Activated T-cell treated with anti-CD3 and anti-CD28 coated beads, Interleukin-2, amount 50 U/mL, for 1 hour (primary cell): Measurements from ENCODE around the gene C1orf159.
A peak's percentile ranks its signal among the peaks of the same experiment; 100 is the strongest.
"Not testable (repeated sequence)": the region's sequence is repeated elsewhere in the genome, so short reads cannot be mapped to it uniquely, and the experiment has no call there.

Experiments used
- DNase-seq: peaks from one replicate; pipeline ENCODE4 v3.0.0-alpha.2; 2020

C1orf159 gene

DNA sequence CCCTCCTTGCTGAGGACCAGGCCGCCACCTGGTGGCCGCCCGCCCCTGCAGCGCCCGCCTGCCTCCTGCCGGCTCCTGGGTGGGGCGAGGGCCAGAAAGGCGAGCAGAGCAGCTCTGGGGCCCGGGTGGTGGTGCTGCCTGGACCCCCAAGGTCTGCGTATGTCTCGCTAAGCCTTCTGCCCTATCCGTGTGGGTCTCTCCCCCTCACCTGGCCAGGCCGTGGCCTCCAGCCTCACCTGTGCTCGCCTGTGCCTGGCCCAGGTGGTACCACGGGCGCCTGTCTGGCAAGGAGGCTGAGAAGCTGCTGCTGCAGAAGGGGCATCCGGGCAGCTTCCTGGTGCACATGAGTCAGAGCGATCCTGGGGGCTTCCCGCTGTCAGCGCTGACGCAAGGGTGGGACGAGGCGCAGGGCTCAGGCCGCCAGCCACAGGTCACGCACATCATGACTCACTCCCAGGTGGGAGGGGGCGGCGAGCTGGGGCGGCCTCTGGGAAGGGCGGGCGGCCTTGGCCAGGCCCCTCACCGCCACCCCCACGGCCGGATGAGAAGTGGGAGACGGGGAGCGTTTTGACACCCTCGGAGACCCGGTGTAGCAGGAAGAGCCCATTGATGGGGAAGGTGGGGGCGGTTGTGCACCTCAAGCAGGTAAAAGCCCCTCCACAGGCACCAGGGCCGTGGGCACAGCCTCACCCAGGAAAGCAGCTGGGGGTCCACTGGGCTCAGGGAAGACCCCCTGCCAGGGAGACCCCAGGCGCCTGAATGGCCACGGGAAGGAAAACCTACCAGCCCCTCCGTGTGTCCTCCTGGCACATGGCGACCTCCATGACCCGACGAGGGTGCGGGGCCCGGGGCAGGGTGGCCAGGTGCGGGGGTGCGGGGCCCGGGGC, 51.7 kb downstream of the C1orf159 start:
- peak; percentile 87 for DNase-seq

- DNase-seq, result no peak
Measured at GRCh38 chr1:1063261-1063944, 52.5 kb downstream of the C1orf159 start.

DNA sequence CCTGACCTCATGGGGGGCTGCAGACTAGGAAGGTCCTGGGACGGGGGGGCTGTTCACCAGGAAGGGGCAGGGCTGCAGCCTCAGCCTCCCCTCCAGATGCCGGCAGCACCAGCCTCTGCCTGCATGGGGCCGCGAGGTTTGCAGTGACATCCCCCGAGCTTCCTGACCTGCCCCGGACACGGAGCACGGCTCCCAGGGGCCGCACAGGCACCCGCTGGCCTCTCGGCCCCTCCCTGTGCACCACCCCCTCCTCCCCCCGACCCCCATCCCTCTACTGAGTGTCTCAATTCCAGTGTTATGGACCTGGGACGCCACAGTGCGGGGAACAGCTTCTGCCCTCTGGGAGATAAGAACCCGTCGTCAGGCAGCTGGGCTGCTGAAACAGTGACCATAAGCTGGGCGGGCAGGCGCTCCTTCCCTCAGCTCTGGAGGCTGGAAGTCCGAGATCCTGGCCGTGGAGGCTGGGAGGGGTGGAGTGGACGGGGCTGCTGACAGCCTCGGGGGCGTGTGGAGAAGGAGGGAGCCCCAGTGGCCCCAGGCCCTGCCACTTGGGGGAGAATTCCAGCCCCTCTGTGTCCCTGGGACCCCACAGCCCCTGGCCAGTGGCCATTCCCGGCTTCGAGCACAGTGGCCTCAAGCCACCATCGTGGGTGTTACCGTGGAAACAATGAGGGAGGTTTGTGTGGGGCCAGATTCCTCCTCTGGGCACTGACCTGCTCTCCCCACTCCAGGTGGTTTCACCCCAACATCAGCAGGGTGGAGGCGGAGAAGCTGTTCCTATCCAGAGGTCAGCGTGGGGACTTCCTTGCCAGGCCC, 53.3 kb downstream of the C1orf159 start:
- DNase-seq, result peak; percentile 37

DNA sequence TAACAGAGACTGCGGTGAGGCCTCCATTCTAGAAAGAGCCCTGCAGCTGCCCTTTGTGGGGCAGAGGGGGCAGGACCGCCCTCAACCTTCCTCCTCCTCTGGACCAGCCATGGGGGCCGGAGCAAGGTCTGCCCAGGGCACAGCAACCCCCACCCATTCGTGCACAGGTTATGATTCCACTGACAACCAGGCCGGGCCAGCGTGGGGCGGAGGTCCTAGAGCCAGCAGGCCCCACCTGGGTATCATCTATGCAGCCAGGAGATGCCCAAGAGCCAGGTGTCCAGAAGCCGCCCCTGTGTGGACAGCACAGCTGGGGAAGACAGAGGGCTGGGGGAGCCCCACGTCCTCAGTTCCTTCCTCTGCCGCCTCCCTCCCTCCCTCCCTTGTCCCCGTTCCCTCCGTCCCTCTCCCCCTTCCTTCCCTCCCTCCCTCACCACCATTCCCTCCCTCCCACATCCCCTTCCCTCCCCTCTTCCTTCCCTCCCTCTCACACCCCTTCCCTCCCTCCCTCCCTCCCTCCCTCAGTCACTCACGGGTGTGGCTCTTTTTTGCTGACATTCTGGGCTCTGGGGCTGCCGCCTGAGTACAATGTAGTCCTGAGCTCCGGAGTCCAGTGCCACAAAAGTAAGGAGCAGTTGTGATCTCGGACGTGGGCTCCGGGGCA, 54.1 kb downstream of the C1orf159 start:
- no peak for DNase-seq

GRCh38 chr1:1060281-1061000, 55.4 kb downstream of the C1orf159 start:
- DNase-seq, result no peak

- DNase-seq, result peak; percentile 97
Measured at GRCh38 chr1:1059494-1060280, 56.2 kb downstream of the C1orf159 start.

DNA sequence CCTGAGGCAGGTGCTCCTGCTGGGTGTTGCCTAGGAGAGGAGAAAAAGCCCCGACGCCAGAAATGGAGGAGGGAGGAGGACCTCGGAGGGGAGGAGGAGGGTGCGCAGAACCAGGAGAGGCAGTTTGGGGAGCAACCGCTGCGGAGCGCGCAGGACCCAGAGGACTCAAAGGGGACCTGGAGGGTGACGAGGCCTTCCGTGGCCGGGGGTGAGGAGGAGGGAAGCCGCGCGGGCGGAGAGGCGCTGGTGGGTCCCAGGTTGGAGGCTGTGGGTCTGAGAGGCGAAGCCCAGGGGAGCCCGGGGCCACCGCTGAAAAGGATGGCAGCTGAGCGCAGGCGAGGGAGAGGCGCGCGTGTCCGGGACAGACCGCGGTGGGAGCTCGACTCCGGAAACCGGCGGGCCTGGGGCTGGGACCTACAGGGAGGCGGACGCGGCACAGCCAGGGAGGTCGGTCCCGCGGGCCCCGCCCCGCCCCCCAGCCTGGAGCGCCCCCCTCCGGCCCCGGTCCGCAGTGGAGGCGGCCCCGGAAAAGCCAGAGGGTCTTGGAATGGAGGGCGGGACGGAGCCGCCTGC, 56.9 kb downstream of the C1orf159 start:
- no peak for DNase-seq

GRCh38 chr1:1058088-1058905, 57.6 kb downstream of the C1orf159 start:
- DNase-seq, result no peak

DNA sequence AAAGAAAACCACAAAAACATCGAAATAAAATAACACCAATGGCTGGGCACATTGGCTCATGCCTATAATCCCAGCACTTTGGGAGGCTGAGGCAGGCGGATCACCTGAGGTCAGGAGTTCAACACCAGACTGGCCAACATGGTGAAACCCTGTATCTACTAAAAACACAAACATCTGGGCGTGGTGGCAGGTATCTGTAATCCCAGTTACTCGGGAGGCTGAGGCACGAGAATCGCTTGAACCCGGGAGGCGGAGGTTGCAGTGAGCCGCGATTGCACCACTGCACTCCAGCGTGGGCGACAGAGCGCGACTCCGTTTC, 58.2 kb downstream of the C1orf159 start:
- DNase-seq, result not testable (repeated sequence)

GRCh38 chr1:1055841-1056736, 59.8 kb downstream of the C1orf159 start:
- DNase-seq, result no peak

DNA sequence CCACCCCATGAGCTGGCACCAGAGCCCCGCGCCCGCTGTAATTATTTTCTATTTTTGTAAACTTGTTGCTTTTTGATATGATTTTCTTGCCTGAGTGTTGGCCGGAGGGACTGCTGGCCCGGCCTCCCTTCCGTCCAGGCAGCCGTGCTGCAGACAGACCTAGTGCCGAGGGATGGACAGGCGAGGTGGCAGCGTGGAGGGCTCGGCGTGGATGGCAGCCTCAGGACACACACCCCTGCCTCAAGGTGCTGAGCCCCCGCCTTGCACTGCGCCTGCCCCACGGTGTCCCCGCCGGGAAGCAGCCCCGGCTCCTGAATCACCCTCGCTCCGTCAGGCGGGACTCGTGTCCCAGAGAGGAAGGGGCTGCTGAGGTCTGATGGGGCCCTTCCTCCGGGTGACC, 60.9 kb downstream of the C1orf159 start:
- no peak for DNase-seq

DNA sequence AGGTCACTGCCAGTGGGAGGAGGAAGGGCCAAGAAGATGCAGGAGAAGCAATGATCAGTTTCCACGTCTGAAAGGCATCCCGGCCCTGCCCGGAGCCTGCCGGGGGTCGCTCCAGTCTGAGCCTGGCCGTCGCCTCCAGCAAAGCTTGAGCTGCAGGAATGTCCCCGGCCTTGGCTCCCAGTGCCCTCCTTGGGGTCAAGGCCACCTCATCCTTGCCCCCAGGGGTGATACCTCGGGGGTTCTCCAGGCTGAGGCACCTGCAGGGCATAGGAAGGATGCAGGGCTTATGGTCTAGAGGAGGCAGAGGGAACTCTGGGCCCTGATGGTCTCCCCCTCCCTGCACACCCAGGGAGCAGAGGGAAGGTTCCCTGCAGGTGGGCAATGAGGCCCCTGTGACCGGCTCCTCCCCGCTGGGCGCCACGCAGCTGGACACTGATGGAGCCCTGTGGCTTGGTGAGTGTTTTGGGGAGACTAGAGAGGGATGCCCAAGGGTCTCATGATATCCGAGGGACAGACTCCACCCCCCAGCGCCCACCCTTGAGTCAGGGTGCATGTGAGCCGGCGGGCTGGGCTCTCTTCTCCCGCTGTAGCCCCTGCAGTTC, 61.7 kb downstream of the C1orf159 start:
- DNase-seq, result no peak

- no peak for DNase-seq
Measured at GRCh38 chr1:1053682-1054081, 62.2 kb downstream of the C1orf159 start.

DNA sequence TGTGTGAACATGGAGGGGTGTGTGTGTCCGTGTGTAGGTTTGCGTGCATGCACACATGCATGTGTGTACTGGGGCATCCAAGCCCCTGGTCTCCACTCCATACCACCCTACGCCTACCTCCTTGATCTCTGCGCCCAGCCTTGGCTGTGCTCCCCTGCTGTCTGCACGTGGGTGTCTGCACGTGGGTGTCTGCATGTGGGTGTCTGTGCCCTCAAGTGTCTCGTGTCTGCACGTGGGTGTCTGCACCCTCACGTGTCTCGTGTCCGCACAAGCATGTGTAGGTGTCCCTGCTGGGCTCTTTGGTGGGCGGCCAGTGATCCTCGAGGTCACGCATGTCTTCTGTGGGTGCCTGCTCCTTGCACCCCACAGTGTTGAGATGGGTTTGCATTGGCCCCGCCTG, 62.9 kb downstream of the C1orf159 start:
- DNase-seq, result no peak

GRCh38 chr1:1052003-1052840, 63.7 kb downstream of the C1orf159 start:
- DNase-seq, result no peak

- DNase-seq, result no peak
Measured at GRCh38 chr1:1051127-1051810, 64.6 kb downstream of the C1orf159 start.

DNA sequence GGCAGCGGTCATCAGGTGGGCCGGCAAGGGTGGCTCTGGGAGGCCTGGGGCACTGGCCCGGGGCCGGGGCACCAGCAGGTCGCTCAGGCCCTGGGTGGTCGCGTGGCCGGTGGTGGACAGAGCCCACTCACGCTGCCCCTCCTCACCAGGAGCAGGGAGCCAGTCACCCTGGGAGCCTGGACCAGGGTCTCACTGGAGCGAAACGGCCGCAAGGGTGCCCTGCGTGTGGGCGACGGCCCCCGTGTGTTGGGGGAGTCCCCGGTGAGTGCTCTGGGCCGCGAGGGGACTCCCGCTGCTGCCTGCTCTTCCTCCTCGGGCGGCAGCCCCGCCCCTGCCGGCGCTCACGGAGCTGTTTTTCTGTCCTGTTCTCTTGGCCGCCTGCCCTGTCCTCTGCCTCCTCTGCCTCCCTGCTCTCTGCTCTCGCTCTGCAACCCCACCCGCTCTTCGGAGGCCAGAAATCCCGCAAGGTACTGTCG, 65.3 kb downstream of the C1orf159 start:
- no peak for DNase-seq
